ENCODE measurements around the gene RPL10A.

DNA sequence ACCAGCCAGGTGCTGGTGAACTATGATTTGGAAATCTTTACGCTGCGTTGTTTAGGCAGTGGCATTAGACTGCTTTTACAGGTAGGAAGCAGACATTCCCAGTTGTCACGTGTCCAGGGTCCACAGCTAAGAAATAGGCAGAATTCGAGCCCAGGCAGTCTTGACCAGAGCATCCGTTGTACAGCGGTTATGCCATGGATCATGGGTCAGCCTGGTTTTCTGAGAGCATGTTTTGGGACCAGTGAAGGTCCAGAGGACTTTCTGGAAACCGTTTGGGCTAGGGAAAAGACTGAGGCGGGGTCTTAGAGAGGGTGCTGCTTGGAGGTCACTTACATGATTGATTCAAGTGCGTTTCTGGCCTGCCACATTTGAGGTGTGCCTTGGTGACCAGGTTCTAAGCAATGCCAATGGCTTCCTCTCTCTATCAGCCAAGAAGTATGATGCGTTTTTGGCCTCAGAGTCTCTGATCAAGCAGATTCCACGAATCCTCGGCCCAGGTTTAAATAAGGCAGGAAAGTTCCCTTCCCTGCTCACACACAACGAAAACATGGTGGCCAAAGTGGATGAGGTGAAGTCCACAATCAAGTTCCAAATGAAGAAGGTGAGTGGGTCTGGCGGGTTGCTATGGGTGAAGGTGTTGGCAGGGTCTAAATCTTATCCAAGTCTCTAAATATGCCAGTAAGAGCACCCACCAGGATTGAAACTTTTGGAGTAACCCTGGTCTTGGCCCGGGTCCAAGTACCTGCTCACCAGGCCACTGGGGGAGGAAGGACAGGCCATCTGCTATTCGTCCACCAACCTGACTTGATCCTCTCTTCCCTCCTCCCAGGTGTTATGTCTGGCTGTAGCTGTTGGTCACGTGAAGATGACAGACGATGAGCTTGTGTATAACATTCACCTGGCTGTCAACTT lies 1.8 kb downstream of the RPL10A start:
- no peak for TF ChIP-seq ESRRA (IDR thresholded peaks at IDR 0.05; ENCODE audit: borderline replicate concordance, low read length)
- no peak for TF ChIP-seq RFX5 (IDR thresholded peaks at IDR 0.05)
- no peak for TF ChIP-seq MAZ (IDR thresholded peaks at IDR 0.05; ENCODE audit: borderline replicate concordance, low read depth, low read length)
- TF ChIP-seq, protein P1, sequence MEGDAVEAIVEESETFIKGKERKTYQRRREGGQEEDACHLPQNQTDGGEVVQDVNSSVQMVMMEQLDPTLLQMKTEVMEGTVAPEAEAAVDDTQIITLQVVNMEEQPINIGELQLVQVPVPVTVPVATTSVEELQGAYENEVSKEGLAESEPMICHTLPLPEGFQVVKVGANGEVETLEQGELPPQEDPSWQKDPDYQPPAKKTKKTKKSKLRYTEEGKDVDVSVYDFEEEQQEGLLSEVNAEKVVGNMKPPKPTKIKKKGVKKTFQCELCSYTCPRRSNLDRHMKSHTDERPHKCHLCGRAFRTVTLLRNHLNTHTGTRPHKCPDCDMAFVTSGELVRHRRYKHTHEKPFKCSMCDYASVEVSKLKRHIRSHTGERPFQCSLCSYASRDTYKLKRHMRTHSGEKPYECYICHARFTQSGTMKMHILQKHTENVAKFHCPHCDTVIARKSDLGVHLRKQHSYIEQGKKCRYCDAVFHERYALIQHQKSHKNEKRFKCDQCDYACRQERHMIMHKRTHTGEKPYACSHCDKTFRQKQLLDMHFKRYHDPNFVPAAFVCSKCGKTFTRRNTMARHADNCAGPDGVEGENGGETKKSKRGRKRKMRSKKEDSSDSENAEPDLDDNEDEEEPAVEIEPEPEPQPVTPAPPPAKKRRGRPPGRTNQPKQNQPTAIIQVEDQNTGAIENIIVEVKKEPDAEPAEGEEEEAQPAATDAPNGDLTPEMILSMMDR (IDR thresholded peaks at IDR 0.05): no peak
- TF ChIP-seq KDM1A (IDR thresholded peaks at IDR 0.05; ENCODE audit: low read depth): no peak
- TF ChIP-seq, protein P2, sequence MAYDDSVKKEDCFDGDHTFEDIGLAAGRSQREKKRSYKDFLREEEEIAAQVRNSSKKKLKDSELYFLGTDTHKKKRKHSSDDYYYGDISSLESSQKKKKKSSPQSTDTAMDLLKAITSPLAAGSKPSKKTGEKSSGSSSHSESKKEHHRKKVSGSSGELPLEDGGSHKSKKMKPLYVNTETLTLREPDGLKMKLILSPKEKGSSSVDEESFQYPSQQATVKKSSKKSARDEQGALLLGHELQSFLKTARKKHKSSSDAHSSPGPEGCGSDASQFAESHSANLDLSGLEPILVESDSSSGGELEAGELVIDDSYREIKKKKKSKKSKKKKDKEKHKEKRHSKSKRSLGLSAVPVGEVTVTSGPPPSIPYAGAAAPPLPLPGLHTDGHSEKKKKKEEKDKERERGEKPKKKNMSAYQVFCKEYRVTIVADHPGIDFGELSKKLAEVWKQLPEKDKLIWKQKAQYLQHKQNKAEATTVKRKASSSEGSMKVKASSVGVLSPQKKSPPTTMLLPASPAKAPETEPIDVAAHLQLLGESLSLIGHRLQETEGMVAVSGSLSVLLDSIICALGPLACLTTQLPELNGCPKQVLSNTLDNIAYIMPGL (CRISPR knock-in tag; IDR thresholded peaks at IDR 0.05; ENCODE audit: borderline replicate concordance): no peak
- no peak for TF ChIP-seq POLR2A (IDR thresholded peaks at IDR 0.05; ENCODE audit: low read length)
- no peak for TF ChIP-seq MYC (IDR thresholded peaks at IDR 0.05; ENCODE audit: borderline replicate concordance, low read length)

All from A549 (cell line).